GM21576 (cell line): ENCODE results near the gene KLHL22.
"Not testable (repeated sequence)": the region's sequence is repeated elsewhere in the genome, so short reads cannot be mapped to it uniquely, and the experiment has no call there.

Source experiments
- ATAC-seq: cut with Tn5 transposase; IDR thresholded peaks from one replicate; pipeline ENCODE4 v1.9.1; 2021; ENCODE audit warnings: mild to moderate bottlenecking, moderate library complexity; ENCODE audit not compliant: unreplicated experiment

KLHL22 gene

GRCh38 chr22:20494978-20495860, at the start of gene KLHL22:
Gene KLHL22, minus strand, starts transcription at chr22:20495795. Its CDS starts 6,584 bp downstream, at chr22:20489211.
- ATAC-seq = peak; percentile 30

GRCh38 chr22:20545318-20545634, 49.7 kb upstream of the KLHL22 start:
- ATAC-seq = not testable (repeated sequence)

- no peak for ATAC-seq
Observed at GRCh38 chr22:20542736-20543135, 47.1 kb upstream of the KLHL22 start.

GRCh38 chr22:20542055-20542454, 46.5 kb upstream of the KLHL22 start:
- ATAC-seq = no peak

GRCh38 chr22:20538875-20539274, 43.3 kb upstream of the KLHL22 start:
- ATAC-seq = not testable (repeated sequence)

- no peak for ATAC-seq
Observed at GRCh38 chr22:20537983-20538382, 42.4 kb upstream of the KLHL22 start.

- no peak for ATAC-seq
Observed at GRCh38 chr22:20537325-20537756, 41.7 kb upstream of the KLHL22 start.

GRCh38 chr22:20536590-20537324, 41.2 kb upstream of the KLHL22 start:
- ATAC-seq = no peak

- ATAC-seq = no peak
Observed at GRCh38 chr22:20533879-20534265, 38.3 kb upstream of the KLHL22 start.

GRCh38 chr22:20533095-20533878, 37.7 kb upstream of the KLHL22 start:
- no peak for ATAC-seq

- ATAC-seq = no peak
Observed at GRCh38 chr22:20532256-20532993, 36.8 kb upstream of the KLHL22 start.

GRCh38 chr22:20531404-20532201, 36.0 kb upstream of the KLHL22 start:
- no peak for ATAC-seq

- no peak for ATAC-seq
Observed at GRCh38 chr22:20531154-20531403, 35.5 kb upstream of the KLHL22 start.

- no peak for ATAC-seq
Observed at GRCh38 chr22:20530368-20531153, 35.0 kb upstream of the KLHL22 start.

GRCh38 chr22:20528405-20528978, 32.9 kb upstream of the KLHL22 start:
- no peak for ATAC-seq

GRCh38 chr22:20526628-20527355, 31.2 kb upstream of the KLHL22 start:
- no peak for ATAC-seq

- no peak for ATAC-seq
Observed at GRCh38 chr22:20526305-20526627, 30.7 kb upstream of the KLHL22 start.

GRCh38 chr22:20525048-20525447, 29.5 kb upstream of the KLHL22 start:
- ATAC-seq = no peak
